HG03558 (cell line): ENCODE data around the gene ACACA.
"Not testable (repeated sequence)": the region's sequence is repeated elsewhere in the genome, so short reads cannot be mapped to it uniquely, and the experiment has no call there.

Source experiments
- ATAC-seq: cut with Tn5 transposase; IDR thresholded peaks from one replicate; pipeline ENCODE4 v1.9.1; 2021; ENCODE audit warnings: moderate number of reproducible peaks; ENCODE audit not compliant: unreplicated experiment; ENCODE audit errors: extremely low read depth

Gene ACACA

GRCh38 chr17:37086948-37087347 lies 319.7 kb downstream of the ACACA start:
- ATAC-seq, result no peak

DNA sequence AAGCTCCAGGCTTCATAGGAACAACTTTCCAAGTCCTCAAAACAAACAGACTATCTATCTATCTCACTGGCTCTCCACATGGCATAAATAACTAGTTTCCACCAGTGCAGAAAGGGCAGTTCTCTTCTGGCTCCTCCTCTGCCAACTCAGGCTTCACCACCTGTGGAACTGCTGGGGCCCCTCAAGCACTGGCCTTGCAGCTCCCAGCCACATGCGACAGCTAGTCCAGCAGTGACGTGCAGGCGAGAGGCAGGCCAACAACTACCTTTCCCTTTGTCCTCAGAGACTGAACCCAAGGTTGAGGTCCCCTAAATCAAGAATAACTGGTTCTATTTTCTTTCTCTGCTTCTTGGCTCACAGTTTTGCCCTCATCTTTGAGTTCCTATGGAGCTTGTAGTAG lies 320.3 kb downstream of the ACACA start:
- no peak for ATAC-seq

DNA sequence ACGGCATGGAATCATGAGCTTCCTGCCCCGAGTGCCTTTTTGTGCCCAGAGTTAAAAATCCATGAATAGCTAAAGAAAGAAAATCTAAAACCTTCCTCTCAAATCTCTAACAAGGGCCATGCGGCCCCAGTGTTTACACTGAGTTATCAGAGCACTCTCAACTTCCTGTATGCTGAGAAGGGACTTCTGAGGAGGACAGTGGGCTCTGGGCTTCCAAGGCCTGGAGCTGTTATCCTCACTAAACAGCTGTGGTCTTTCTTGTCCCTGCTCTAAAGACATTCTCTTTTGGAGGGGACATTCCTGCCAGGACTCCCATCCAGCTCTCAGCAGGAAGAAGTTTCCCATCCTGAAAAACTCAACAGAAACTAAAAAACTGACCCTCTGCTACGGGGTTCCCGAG lies 322.3 kb downstream of the ACACA start:
- ATAC-seq, result no peak

GRCh38 chr17:37083456-37083855 lies 323.2 kb downstream of the ACACA start:
- ATAC-seq, result no peak

GRCh38 chr17:37082985-37083384 lies 323.7 kb downstream of the ACACA start:
- no peak for ATAC-seq

DNA sequence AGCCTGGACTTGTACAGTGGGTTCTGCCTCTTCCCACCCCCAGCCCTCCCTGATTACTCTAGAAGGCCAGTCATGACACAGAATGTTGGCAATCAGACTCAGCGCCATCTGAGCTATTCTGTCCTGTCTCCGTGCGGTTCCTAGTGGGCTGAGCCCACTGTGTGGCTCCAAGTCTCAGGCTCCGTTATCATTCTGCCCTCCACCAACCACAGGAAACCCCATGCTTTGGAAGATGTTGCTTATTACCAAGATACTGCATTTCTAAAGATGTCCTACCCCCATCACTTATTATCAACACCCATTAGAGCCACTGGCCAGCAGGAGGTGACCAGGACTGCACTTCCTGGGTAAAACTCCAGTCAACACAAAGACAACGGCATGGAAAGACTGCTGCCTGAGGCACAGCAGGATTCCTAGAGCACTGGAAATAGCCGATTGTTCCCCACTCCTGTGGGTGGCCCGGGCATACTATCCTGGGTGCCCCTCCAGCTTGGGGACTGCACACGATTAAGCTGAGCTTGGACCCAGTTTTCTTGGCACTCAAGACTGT lies 324.2 kb downstream of the ACACA start:
- no peak for ATAC-seq

DNA sequence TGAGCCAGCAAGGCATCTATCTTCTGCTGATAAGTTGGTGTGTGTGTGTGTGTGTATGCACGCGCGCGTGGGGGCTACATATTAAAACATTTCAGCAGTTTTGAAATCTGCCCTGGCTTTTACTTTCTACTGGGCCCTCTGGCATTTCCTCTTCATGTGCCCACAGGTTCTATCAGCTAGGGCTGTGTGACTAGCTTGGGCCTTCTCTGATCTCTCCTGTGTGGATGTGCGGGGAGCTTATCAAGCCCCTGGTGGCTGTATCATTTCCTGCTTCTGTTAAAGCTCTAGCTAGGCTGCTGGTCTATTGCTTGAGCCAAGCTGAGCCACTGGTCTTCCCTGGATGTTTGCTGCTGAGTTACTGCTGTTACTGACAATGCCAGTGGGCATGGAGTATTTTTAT lies 325.3 kb downstream of the ACACA start:
- ATAC-seq, result no peak

- ATAC-seq, result no peak
These were observed 326.9 kb downstream of the ACACA start for GRCh38 chr17:37079735-37080134.

DNA sequence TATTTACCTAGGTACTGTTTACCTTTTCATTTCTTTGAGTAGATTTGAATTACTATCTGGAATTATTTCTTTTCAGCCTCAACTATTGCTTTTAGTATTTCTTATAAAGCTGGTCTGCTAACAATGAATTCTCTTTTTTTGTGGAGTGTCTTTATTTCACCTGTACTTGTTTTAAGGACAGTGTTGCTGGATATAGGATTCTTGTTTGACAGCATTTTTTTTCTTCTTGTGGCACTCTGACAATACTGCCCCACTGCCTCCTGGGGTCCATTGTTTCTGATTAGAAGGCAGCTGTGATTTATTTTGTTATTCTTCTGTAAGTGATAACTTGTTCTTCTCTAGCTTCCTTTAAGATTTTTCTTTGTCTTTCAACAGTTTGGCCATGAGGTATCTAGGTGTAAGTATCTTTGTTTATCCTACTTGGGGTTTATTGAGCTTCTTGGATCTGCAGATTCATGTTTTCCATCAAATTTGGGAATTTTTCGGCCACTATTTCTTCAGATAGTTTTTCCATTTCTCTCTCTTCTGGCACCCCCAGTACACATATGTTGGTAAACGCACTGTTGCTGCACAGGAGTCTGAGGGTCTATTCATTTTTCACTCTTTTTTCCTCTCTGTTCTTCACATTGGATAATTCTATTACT lies 327.4 kb downstream of the ACACA start:
- ATAC-seq, result no peak

GRCh38 chr17:37073464-37073863 lies 333.2 kb downstream of the ACACA start:
- ATAC-seq, result not testable (repeated sequence)

DNA sequence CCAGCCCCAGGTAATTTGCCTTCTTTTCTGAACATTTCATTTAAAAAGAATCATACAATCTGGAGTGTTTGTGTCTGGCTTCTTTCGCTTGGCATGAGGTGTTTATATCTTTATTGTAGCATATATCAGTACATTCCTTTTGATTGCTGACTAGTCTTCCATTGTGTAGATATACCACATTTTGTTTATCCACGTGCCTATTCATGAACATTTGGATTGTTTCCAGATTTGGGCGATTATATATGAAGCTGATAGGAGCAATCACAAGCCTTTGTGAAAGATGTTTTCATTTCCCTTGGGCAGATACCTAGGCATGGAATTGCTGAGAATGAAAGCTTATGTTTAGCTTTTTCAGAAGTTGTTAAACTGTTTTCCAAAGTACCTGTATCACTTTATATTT lies 337.5 kb downstream of the ACACA start:
- ATAC-seq, result no peak

DNA sequence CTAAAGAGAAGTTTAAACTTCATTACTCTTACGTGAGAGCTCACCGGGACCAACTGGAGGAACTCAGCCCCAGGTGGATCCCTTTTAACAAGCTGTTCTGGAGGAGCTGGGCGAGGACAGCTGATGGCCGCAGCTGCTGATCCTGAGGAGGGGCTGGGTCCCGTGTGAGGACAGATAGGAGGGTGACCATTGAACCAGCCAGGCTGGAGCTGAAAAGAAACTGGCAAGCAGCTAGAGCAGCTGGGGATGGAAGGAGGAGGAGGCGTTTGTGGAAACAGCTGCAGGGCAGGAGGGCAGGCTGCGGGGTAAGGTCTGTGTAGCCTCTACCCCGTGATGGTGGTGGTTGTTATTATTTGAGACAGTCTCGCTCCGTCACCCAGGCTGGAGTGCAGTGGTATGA lies 338.4 kb downstream of the ACACA start:
- ATAC-seq, result no peak

GRCh38 chr17:37067555-37068111 lies 339.0 kb downstream of the ACACA start:
- no peak for ATAC-seq

DNA sequence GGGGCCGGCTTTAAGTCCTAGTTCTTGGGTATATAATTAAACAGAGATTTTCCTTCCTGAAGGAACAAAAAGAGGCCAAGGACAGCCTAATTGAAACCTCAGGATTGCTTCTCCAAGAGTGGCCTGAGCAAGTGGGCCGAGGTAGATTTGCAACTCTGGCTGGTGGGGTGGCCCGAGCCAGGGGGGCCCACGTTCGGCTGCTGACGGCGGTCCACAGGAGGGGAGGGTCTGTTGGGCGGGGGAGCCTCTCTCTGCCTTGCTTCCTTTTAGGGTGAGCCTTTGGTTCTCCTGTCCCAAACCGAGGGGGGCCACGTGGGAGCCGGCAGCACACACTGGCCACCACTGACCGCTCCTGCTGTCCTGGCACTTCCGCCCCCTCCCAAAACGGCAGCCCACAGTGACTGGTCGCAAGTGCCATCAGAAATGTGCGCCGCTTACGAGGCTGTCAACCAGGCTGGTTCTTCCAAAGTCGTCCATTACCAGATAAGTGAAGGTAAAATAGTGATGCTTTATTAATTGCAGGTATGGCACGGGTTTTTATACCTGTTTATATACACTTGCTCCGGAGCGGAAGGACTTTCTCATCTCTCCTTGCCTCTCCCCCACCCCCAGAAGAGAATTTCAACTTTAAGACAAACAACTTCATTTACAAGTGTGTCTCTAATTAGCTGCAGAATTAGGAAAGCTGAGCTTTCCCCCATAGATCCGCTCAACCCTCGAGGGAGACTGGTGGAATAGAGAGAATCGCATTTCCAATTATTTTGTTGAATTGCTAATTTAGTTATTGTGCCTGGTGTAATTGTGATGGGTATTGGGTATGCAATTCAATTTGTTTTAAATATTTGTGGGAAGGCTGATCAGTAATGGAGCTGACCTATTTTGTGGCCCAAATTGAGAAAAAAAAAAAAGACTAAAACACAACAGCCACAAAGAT lies 340.0 kb downstream of the ACACA start:
- no peak for ATAC-seq

DNA sequence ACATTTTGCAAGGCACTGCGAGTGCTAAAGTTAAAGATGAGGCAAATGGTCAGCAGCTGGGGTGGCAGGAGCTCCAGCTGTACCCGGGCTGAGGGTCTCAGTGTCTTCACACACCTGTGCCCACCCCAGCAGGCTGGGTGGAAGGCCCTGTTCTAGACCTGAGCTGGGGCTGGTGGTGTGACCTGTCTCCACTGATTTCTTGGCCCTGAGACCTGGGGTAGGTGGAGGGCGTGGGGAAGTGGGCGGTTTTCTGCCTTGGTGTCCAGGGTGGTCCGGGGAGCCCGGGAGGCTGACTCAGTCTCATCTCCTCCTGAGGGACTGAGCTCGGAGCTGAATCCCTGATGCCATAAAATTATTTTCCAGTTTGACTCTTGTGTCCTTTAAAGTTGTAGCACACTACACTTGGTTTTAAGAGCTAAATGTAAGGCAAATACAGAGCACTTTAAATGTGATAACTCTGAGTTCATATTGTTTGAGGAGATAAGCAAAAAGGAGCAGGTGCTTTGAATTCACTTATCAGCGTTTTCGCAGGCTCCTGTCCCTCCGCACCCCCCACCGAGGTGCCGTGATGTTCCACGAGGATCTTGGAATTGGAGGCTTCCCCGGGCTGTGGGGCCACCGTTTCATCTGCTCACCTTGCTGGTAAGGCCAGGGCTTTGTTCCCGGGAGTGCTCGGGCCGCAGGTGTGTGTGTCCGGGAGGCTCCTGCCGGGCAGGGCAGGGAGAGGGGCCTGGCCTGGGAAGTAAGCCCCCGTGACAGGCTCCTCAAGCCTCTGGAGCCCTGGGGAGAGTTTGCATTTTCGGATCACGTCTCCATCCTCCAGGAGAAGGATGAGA lies 340.9 kb downstream of the ACACA start:
- no peak for ATAC-seq

DNA sequence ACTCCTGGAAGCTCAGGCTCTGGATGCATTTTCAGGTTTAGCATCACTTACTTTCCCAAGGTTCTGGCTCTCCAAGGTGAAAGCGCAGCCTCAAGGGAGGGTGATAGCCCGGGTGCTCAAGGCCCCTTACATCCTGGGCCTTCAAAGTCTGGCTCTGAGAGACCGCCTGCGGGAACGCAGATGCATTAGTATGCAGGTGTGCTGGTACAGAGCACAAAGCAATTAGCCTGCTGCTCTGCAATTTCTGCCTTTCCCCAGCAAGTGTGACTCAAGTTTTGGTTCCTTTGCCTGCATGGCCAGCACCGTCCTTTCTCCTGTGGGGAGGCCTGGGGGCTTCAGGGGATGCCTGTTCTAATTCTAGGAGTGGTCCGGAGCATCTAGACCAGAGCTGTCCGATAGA lies 341.7 kb downstream of the ACACA start:
- no peak for ATAC-seq

DNA sequence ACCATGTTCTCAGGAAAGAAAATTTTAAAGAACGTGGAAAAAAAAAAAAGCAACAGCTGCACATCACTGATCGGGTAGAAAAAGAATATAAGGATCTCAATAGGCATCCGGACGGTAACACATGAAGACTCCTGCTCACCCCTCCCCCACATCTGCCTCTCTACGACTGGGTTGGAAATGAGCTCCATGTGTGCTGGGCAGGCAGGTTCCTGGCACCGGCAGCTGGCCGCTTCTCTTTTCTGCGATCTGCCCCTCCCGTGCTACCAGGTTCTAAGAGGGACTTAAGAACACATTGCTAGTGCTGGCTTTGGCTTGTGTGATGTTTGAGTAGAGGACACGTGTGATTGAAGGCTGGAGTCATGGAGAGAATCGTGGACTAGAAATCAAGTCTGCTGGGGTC lies 342.4 kb downstream of the ACACA start:
- ATAC-seq, result no peak

GRCh38 chr17:37062021-37062420 lies 344.6 kb downstream of the ACACA start:
- no peak for ATAC-seq

DNA sequence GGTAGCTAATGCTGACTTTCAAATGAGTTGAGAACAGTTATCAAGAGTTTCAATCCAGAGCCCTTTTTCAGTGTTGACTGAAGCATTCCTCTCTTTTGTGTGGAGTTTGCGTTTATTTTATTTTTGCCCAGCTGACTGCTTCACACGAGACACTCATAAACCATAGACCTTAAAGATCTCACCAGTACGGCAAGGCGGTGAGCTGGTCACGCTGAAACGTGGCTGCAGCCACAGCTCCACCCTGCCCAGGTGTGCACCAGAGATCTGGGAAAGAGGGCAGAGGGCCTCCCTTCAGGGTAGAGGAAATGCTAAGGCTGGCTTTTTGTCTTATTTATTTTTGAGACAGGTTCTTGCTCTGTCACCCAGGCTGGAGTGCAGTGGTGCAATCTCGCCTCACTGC lies 345.7 kb downstream of the ACACA start:
- no peak for ATAC-seq

DNA sequence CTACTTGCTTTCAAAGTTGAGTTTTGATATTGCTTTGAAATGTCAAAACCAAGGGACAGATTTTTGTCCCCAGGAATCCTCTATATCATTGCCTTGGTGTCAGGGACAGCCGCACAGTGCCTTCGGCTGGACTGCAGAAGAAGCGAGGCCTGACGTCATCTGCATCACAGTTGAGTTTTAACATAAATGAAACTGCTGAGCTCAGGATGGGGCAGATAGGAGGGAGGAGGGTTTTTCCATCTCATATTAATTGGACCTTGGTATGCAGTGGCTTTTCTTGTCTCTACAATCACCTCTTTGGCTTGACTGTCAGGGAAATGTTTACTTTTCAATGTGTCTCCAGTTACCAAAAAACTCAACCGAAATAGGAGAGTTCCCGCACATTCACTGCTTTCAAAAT lies 346.5 kb downstream of the ACACA start:
- ATAC-seq, result no peak
